ENCODE data around the gene YARS1. TPM values are rescaled to one million over a fixed set of nuclear protein-coding genes. Genes with fewer than 3 reads are reported as not detected.

Gene YARS1
- total RNA-seq, 1 experiment from 2014 or later: 118 TPM

DNA sequence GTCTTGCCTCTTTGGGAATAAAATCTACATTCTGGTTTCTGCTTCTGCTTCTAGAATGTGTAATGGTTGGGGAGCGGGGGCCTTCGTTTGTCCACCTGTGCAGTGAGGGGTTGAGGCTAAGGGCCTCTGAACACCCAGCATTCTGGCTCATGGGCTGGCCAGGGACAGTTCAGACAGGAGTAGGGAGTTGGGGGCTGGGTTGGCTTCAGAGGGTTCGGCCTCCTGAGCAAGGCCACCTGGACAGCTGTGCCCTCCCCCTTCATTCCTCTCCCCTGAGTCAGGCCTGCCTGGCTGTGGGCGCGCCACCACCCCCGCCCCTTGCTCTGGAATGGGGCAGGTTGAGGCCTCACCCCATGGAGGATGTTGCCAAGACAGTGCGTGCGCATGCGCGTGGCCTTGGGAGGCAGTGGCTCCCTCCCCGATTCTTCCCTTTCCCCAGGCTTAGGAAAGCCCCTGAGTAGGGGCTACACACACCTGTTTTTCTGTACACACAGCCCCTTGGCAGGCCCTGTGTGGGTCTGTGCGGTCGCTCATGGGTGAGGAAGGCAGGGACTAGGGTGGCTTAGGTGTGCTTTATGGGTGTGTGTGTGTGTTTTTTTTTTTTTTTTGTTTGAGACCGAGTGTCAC is 57.0 kb downstream of the YARS1 start:
- no peaks in the 10 kb centered on the region for H3K79me2 ChIP-seq (ENCODE audit: low read length)
- H3K27me3 ChIP-seq (ENCODE audit: low read length): no peaks in the 10 kb centered on the region
- no peak overlapping the region for H3K4me3 ChIP-seq (ENCODE audit: low read length)
- no peak overlapping the region for H3K27ac ChIP-seq (ENCODE audit: low read length)
- H3K9me2 ChIP-seq (replicated peaks; ENCODE audit: insufficient read depth, low read length): no peaks in the 10 kb centered on the region
- no peaks in the 10 kb centered on the region for H3K36me3 ChIP-seq (ENCODE audit: insufficient read depth, low read length)
- no peak for DNase-seq
- H3K4me2 ChIP-seq (ENCODE audit: low read depth, low read length, poor library complexity, severe bottlenecking): no peak overlapping the region
- H3K9ac ChIP-seq (ENCODE audit: low read length): no peak overlapping the region
- no peaks in the 10 kb centered on the region for H4K20me1 ChIP-seq (ENCODE audit: insufficient read depth, low read depth, low read length)
- no peak overlapping the region for H2AFZ ChIP-seq (ENCODE audit: low read length)
- H3K4me1 ChIP-seq (ENCODE audit: low read length): peaks cover 10% of the 10 kb centered on the region
- H3K9me3 ChIP-seq (ENCODE audit: low read length): no peaks in the 10 kb centered on the region

DNA sequence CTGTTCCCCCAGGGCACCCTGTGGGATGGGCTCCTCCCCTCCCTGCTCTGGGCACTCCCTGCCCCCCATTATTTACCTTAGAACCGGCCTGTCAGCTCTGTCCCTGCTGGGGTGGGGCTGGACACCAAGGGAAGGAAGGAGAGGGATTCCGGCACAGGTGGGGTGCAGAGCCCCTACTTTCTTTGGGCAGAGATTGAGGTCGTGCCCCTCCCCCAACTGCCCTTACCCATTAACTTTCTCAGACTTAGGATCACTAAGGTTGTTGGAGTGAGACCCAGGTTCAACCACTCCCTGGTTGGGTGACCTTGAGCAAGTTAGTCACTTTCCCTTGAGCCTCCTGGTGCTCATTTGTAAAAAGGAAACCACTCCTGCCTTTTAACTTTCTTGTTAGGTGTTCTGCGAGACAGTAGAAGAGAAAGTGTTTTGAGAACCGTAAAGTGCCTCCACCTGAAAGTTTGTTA is 57.6 kb downstream of the YARS1 start:
- Histone ChIP-seq H3K27me3 (ENCODE audit: low read length) (no peaks in the 10 kb centered on the region), H3K27ac (ENCODE audit: low read length) (no peak overlapping the region), H3K4me1 (ENCODE audit: low read length) (peaks cover 8% of the 10 kb centered on the region), H3K9me2 (replicated peaks; ENCODE audit: insufficient read depth, low read length) (no peaks in the 10 kb centered on the region), H3K4me2 (ENCODE audit: low read depth, low read length, poor library complexity, severe bottlenecking) (no peak overlapping the region), H3K36me3 (ENCODE audit: insufficient read depth, low read length) (no peaks in the 10 kb centered on the region), H4K20me1 (ENCODE audit: insufficient read depth, low read depth, low read length) (no peaks in the 10 kb centered on the region), H3K4me3 (ENCODE audit: low read length) (no peak overlapping the region), H2AFZ (ENCODE audit: low read length) (no peak overlapping the region), H3K9me3 (ENCODE audit: low read length) (no peaks in the 10 kb centered on the region), H3K79me2 (ENCODE audit: low read length) (no peaks in the 10 kb centered on the region), H3K9ac (ENCODE audit: low read length) (no peak overlapping the region)
- DNase-seq: no peak

DNA sequence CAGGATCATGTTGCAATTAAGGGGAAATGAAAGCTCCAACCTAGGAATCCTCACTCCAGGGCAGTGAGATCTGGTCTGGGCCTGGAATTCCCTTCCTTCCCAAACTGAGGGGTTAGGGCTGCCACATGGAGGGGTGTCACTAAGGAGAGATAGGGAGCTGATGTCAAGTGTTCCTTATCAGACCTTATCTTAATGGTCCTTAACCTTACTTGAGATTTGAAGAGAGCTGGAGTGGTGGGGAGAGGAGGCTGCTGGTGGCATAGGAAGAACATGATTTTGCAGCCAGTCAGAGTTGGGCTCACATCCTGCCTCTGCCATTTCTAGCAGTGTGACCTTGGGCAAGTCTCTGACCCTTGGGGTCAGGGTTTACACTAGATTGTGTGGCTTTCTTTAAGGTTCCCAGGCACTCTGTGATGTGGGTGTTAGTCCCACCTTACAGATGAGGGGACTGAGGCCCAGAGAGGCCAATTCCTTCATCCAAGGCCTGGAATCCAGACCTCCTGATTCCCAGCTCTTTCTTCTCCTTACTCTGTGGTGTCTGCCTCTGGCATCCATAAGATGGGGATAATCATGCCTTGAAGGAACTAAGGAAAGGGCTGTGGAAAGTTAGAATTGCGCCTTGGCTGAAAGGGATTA is 58.2 kb downstream of the YARS1 start:
- H3K27ac ChIP-seq (ENCODE audit: low read length): no peak overlapping the region

DNA sequence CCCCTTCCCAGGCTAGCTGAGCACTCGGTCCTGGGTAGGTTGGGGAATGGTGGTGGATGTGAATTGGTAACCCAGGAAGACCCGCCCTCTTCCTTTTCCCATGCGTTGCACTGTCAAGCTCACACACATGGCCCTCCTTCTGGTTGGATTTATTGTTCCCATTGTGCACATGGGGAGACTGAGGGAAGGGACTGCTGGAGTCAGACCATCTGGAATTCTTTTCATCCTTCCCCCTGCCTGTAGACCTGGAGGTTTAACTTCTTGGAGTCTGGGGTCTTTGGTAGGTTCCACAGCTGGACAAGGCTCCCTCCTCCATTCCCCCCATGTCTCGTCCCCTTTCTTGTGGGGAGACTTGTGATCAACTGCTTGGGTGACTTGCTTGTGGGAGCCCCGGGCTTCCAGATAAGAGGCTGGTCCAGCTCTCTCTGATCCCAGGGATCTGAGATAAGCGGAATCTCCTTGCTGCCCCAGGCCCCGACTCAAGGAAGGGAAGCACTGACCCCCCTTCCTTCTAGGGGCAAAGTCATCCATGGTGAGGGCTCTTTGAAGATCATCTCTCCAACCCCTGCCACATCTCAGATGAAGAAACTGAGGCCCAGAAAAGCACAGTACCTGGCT is 58.9 kb downstream of the YARS1 start:
- Histone ChIP-seq H3K4me1 (ENCODE audit: low read length) (peaks cover 18% of the 10 kb centered on the region), H3K4me3 (ENCODE audit: low read length) (no peak overlapping the region), H3K9ac (ENCODE audit: low read length) (no peak overlapping the region), H2AFZ (ENCODE audit: low read length) (no peak overlapping the region), H3K36me3 (ENCODE audit: insufficient read depth, low read length) (no peaks in the 10 kb centered on the region), H3K9me3 (ENCODE audit: low read length) (no peaks in the 10 kb centered on the region), H3K79me2 (ENCODE audit: low read length) (no peaks in the 10 kb centered on the region), H3K4me2 (ENCODE audit: low read depth, low read length, poor library complexity, severe bottlenecking) (no peak overlapping the region), H3K27ac (ENCODE audit: low read length) (no peak overlapping the region), H4K20me1 (ENCODE audit: insufficient read depth, low read depth, low read length) (no peaks in the 10 kb centered on the region), H3K27me3 (ENCODE audit: low read length) (no peaks in the 10 kb centered on the region), H3K9me2 (replicated peaks; ENCODE audit: insufficient read depth, low read length) (no peaks in the 10 kb centered on the region)
- no peak for DNase-seq

More for the DNA sequence above, 58.2 kb downstream of the YARS1 start:
- Histone ChIP-seq H3K9ac (ENCODE audit: low read length) (no peak overlapping the region), H3K4me1 (ENCODE audit: low read length) (peaks cover 14% of the 10 kb centered on the region), H3K4me2 (ENCODE audit: low read depth, low read length, poor library complexity, severe bottlenecking) (no peak overlapping the region), H3K4me3 (ENCODE audit: low read length) (no peak overlapping the region), H2AFZ (ENCODE audit: low read length) (no peak overlapping the region), H4K20me1 (ENCODE audit: insufficient read depth, low read depth, low read length) (no peaks in the 10 kb centered on the region), H3K27me3 (ENCODE audit: low read length) (no peaks in the 10 kb centered on the region), H3K9me2 (replicated peaks; ENCODE audit: insufficient read depth, low read length) (no peaks in the 10 kb centered on the region), H3K79me2 (ENCODE audit: low read length) (no peaks in the 10 kb centered on the region), H3K36me3 (ENCODE audit: insufficient read depth, low read length) (no peaks in the 10 kb centered on the region), H3K9me3 (ENCODE audit: low read length) (no peaks in the 10 kb centered on the region)
- no peak for DNase-seq

DNA sequence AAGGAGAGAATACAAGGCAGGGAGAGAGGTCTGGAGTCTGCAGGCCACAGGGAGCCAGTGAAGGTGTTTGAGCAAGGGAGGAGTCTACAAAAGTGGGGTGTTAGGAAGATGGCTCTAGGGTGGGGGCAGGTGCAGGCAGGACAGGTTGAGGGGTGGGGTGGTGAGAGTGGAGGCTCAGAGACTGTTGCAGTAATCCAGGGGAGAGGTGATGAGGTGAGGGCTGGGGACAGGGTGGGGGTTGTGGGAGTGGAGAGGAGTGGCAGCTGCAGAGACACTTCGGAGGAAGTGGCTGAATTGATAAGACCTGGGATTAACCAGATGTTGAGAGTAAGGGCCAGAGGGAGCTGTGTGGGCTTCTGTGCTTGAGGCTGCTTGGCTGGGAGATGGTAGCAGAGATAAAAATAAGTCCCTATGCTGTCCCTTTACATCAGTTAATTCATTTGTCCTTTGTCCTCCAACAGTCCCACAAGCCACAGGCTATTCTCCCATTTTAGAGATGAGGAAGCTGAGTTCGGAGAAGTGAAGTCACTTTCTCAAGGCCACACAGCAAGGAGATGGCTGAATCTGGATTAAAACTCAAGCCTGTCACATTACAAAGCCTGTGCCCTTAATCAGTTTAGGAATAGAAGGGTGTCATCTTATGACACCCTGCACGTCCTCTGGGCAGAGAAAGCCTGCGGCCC is 59.8 kb downstream of the YARS1 start:
- H3K4me2 ChIP-seq (ENCODE audit: low read depth, low read length, poor library complexity, severe bottlenecking): peak overlapping the region; percentile 4

DNA sequence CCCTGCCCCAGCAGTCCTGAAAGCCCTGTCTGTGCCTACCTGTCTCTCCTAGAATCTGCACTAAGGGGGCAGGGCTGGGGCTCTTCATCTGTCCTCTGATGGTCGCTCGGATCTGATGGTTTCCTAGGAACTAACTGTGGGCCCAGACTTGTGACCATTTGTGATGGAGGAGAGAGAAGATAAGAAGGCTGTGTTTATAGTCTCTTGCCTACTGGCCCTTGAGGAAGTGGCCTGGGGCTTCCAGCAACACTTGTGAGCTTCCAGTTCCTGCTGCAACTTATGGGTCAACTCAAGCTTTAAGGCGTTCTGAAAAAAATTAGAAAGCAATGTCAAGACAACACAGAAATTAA is 61.4 kb downstream of the YARS1 start:
- Histone ChIP-seq H3K9me2 (replicated peaks; ENCODE audit: insufficient read depth, low read length) (no peaks in the 10 kb centered on the region), H2AFZ (ENCODE audit: low read length) (no peak overlapping the region), H3K27me3 (ENCODE audit: low read length) (no peaks in the 10 kb centered on the region), H3K4me2 (ENCODE audit: low read depth, low read length, poor library complexity, severe bottlenecking) (no peak overlapping the region), H4K20me1 (ENCODE audit: insufficient read depth, low read depth, low read length) (no peaks in the 10 kb centered on the region), H3K79me2 (ENCODE audit: low read length) (no peaks in the 10 kb centered on the region), H3K9ac (ENCODE audit: low read length) (no peak overlapping the region), H3K36me3 (ENCODE audit: insufficient read depth, low read length) (no peaks in the 10 kb centered on the region), H3K27ac (ENCODE audit: low read length) (no peak overlapping the region), H3K9me3 (ENCODE audit: low read length) (no peaks in the 10 kb centered on the region), H3K4me1 (ENCODE audit: low read length) (peaks cover 18% of the 10 kb centered on the region), H3K4me3 (ENCODE audit: low read length) (no peak overlapping the region)
- no peak for DNase-seq

More for the DNA sequence above, 59.8 kb downstream of the YARS1 start:
- no peak overlapping the region for H3K27ac ChIP-seq (ENCODE audit: low read length)
- no peaks in the 10 kb centered on the region for H3K36me3 ChIP-seq (ENCODE audit: insufficient read depth, low read length)
- H3K9me2 ChIP-seq (replicated peaks; ENCODE audit: insufficient read depth, low read length): no peaks in the 10 kb centered on the region
- no peak overlapping the region for H2AFZ ChIP-seq (ENCODE audit: low read length)
- H3K9ac ChIP-seq (ENCODE audit: low read length): no peak overlapping the region
- H3K4me3 ChIP-seq (ENCODE audit: low read length): no peak overlapping the region
- no peaks in the 10 kb centered on the region for H3K27me3 ChIP-seq (ENCODE audit: low read length)
- no peaks in the 10 kb centered on the region for H4K20me1 ChIP-seq (ENCODE audit: insufficient read depth, low read depth, low read length)
- H3K9me3 ChIP-seq (ENCODE audit: low read length): no peaks in the 10 kb centered on the region
- H3K79me2 ChIP-seq (ENCODE audit: low read length): no peaks in the 10 kb centered on the region
- no peak for DNase-seq
- peaks cover 18% of the 10 kb centered on the region for H3K4me1 ChIP-seq (ENCODE audit: low read length)

DNA sequence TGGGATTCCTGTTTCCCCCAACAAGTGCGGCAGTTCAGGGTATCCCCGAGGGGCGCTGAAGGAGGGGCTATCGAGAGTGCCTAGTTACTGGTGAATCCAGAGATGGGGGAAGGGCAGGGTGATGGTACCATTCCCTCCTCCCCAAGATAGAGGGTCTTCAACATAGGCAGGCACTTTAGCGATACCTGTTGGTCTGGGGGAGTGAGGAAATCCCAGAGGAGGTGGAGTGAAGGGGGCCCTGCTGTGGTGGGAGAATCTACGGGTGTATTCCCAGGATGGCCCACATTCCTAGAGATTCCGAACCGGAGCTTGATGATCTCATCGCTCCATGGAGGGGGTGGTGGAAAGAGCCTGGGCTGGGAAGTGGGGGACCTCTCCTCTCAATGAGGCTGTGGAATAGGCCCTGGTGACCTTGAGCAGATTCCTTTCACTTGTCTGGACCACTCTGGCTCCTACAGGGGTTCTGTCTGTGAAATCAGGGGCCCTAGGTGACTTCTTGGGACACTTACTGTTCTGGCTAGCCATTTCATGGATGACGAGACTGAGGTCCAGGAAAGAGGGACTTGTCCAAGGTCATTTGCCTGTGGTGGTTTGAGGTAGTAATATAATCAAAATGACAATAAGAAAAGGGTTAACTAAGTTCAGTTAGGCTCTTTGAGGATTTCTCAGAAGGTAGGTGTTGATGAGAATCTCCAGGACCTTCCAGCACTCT is 61.9 kb downstream of the YARS1 start:
- H3K27me3 ChIP-seq (ENCODE audit: low read length): no peaks in the 10 kb centered on the region
- H3K36me3 ChIP-seq (ENCODE audit: insufficient read depth, low read length): no peaks in the 10 kb centered on the region
- no peaks in the 10 kb centered on the region for H3K9me3 ChIP-seq (ENCODE audit: low read length)
- DNase-seq: no peak
- H3K4me2 ChIP-seq (ENCODE audit: low read depth, low read length, poor library complexity, severe bottlenecking): no peak overlapping the region
- no peak overlapping the region for H3K27ac ChIP-seq (ENCODE audit: low read length)
- H2AFZ ChIP-seq (ENCODE audit: low read length): no peak overlapping the region
- H4K20me1 ChIP-seq (ENCODE audit: insufficient read depth, low read depth, low read length): no peaks in the 10 kb centered on the region
- no peak overlapping the region for H3K9ac ChIP-seq (ENCODE audit: low read length)
- peaks cover 18% of the 10 kb centered on the region for H3K4me1 ChIP-seq (ENCODE audit: low read length)
- no peaks in the 10 kb centered on the region for H3K79me2 ChIP-seq (ENCODE audit: low read length)
- no peaks in the 10 kb centered on the region for H3K9me2 ChIP-seq (replicated peaks; ENCODE audit: insufficient read depth, low read length)
- H3K4me3 ChIP-seq (ENCODE audit: low read length): no peak overlapping the region
